Germinal center (tissue), 1 donor: ENCODE results near the gene TTLL8.
"Not testable (repeated sequence)": the region's sequence is repeated elsewhere in the genome, so short reads cannot be mapped to it uniquely, and the experiment has no call there.

Experiments used
- DNase-seq: peaks from one replicate; pipeline ENCODE4 v3.0.0; 2012; ENCODE audit warnings: mixed read lengths, low spot score

TTLL8 gene

DNA sequence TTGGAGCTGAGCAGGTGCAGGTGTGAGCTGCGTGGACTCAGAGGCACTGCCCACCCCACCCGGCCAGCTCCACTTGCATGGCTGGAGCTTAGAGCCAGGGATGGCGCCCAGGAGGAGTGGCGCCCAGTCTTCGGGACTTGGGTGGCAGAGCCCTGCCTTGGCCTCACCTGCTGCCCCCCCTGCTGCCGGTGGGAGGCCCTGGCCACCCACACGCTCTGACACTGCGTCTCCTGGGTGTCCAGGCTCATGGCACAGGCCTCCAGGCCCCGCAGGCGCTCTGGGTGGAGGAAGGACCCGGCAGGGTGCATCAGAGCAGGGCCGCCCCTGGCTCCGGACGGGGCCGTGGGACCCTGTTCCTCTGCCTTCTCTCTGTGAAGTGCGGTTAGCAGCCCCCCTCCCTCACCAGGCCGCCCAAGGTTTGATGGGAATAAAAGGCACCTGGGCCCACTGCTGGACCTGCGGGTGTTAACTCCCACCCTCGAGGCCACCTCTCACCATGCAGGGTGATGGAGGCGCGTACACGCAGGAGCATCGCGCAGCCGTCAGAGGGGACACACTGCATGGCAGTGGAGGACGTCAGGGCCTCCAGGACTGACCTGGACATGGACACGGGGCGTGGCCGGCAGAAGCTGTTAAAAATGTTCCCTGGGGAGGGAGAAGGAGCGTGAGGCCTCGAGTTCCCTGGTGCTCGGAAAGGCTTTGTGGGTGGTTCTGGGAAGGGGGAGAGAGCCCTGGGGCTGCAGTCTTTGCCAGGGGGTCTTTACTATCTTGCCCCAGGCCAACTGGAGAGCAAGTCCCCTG is 57.3 kb downstream of the TTLL8 start:
- no peak for DNase-seq

DNA sequence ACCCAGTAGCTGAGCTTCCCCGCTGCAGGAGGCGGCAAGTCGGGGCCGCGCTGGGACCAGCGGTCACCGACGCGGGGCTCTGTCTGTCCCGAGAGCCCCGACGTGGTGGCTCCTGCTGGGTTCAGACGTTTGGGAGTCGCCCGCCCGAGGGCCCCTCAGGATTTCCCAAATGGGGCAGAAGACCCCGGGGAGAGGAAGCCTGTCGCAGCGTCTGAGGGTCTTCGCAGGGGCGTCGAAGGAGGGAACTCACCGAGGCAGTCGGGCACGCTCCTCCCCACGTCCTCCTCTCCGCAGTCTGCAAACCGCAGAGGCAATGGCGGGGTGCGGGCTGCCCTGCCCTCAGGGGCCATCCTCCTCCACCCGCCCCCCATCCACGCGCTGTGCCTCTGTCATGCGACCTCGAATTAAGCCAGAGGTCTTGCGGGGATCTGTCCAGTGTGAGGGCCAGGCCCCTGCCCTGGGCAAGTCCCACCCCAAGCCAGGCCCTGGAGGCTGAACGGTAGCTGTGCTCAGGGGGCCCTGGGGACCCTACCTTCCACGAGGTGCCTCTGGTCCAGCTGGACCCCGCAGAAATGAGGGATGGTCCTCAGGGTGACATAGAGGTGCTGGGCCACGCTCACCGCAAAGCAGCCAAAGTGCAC is 58.0 kb downstream of the TTLL8 start:
- no peak for DNase-seq

DNA sequence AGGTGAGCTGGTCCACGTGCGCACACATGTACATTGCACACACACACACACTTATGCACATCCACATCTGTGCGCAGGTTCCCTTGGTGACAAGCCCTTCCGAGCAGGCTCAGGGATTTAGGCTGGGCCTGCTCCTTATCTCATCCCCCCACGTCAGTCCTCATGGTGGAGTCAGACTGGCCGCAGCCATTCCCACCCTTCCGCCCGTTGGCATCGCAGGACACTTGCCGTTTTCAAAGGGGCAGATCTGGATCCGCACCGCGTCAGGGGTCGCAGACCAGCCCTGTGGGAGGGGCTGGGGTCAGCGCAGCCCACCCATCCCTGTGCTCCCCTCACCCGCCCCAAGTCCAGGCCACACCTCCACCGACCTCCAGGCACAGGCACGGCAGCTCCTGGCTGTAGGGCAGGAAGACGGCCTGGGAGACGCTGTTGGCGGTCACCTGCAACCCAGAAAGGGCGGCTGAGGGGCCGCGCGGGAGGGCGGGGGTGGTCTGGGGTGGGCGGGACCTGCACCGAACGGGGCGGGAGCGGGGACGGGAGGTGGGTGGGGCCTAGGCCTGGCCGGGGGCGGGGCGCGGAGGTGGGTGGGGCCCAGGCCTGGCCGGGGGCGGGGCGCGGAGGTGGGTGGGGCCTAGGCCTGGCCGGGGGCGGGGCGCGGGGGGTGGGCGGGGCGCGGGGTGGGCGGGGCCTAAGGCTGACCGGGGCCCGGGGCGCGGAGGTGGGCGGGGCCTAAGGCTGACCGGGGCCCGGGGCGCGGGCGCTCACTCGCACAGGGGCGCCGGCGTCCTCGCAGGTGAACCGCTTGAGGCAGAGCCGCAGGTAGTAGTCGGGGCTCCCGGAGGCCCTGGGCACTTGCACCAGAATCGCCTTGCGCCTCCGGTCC is 58.8 kb downstream of the TTLL8 start:
- peak; percentile 50 for DNase-seq

DNA sequence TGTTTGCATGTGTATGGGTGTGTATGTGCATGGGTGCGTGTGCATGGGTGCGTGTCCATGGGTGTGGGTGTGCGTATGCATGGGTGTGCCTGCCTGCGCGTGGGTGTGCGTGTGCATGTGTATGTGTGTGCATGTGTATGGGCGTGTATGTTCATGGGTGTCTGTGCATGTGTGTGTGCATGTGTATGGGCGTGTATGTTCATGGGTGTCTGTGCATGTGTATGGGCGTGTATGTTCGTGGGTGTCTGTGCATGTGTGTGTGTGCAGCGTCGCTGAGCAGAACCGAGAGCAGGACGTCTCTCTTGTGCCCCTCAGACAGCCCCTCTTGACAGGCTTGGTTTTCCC is 59.4 kb downstream of the TTLL8 start:
- no peak for DNase-seq

DNA sequence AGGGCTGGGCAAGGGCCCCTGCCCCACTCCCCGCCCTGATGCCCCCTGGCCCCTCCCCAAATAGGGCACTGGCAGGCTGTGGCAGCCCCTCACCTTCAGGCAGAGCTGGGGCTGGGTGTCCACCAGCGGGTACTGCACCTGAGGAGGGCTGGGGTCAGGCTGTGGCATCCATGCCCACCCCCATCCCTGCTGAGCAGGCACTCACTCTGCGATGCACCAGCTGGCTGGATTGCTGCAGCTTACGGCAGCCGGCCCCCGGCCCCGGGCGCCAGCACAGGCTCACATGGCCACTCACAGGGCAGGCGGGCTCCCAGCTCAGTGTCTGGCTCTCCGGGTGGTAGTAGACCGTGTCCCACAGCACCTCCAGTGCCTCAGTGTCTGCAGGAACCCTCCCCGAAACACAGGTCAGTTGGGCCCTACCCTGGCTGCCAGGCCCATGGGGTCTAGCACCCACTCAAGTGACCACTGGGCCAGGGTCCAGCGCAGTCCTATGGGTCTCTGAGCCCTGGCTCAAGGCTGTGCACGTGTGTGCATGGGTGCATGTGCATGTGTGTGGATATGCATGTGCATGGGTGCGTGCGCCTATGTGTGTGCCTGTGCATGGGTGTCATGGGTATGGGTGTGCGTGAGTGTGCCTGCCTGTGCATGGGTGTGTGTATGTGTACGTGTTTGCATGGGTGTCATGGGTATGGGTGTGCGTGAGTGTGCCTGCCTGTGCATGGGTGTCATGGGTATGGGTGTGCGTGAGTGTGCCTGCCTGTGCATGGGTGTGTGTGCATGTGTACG is 60.0 kb downstream of the TTLL8 start:
- DNase-seq, result no peak

DNA sequence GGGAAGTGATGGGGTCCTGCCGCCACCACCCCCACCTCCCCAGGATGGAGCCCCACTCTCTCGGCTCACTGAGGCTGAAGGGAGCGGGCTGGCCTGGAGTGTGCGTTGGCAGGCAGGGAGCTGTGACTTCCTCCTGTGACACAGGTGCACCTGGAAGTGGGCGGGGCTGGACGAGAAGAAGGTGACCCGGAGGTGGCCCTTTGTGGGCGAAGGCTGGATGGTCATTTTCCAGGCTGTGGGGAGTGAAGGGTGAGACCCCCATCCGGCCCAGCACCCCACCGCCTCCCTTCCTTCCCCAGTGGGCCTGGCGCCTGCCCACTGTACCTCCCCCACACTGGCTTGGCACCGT is 60.9 kb downstream of the TTLL8 start:
- DNase-seq, result no peak

DNA sequence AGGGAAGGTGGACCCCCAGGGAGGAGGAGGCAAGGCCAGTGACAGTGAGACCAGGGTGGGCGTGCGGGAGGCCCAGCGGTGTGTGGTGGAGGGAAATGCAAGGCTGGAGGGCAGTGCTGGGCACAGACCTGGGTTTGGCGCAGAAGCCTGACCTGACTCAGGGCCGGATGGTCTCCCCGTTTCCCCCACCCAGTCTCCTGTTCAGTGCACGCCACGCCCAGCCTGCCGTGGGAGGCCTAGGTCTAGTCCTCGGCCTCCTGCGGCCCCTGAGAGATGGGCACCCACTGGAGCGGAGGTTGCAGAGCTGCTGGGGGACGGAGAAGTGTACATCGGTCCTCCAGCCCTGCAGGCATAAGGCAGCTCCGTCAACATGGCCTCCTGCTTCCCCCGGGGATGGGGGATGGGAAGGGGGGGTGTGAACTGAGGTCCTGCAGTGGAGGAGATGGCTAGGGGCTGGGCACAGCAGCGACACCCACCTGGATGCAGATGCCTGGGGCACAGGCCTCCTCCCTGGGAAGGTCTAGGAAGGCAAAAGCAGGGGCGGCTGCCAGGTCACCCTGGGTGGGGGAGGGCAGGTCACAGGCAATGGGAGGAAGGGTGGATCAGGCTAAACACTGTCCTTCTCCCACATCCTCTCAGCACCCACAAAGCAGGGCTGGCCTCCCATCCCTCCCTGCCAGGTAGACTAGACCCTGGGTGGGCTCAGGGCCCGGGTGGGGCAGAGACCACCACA is 61.4 kb downstream of the TTLL8 start:
- no peak for DNase-seq

DNA sequence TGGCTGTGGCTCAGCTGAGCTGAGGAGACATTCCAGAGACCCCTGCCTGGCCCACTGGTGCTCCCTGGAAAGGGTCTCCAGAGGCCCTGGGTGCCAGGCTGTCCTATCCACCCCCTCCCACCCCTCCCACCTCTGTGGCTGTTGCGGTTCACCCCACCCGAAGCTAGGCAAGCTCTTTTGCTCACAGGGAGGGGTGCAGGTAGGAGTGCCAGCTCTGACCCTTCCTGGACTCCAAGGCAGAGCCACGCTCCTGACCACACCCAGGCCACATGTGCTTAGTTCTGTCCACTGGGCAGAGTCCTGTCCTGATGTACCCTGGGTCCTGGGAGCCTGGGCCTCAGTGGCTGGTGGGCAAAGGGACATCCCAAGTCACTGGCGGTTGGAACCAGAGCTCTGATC is 62.0 kb downstream of the TTLL8 start:
- no peak for DNase-seq

DNA sequence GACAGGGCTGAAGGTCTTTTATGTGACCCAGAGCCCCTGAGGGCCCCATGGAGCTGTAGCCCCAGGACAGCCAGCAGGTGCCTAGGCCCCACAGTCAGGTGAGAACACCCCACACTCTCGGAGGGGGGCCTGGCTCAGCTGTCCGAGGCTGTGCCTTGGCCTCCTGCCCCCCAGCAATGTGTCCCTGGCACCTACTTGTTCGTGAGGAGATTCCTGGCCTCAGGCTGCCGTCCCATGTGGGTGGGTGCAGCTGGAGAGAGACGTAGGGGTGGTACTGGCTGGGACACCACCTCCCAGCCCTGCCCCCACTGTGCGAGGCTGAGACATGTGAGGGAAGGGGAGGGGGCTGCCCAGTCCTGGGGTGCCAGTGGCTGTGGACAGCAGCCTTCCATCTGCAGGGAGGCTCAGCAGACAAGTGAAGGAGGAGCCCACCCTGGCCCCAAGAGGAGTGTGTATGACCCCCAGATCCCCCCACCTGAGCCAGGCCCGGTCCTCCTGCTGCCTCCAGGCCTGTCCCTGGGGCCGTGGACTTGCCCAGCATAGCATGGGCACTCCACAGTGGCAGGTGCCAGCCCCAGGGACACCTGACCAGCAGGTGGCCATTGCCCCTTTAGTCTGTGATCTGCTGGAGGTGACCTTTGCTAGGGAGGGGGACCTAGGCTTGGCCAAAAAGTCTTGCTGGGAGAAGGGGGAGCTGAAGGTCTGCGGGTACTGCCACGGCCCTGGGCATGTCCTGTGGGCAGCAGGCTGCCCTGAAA is 62.6 kb downstream of the TTLL8 start:
- no peak for DNase-seq

DNA sequence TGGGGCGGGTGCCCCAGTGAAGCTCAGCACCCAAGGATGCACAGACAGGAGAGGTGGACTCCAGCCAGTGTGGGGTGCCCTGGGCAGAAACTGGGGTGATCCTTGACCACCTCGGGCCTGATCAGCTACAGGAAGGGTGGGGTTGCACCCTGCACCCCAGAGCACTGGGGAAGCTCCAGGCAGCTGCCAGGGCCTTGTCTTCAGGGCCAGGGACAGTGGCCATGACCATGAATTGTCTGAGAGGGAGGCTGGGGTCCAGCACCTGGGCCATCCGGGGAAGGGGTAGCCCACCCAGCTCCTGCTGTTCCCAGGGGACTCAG is 63.1 kb downstream of the TTLL8 start:
- no peak for DNase-seq

DNA sequence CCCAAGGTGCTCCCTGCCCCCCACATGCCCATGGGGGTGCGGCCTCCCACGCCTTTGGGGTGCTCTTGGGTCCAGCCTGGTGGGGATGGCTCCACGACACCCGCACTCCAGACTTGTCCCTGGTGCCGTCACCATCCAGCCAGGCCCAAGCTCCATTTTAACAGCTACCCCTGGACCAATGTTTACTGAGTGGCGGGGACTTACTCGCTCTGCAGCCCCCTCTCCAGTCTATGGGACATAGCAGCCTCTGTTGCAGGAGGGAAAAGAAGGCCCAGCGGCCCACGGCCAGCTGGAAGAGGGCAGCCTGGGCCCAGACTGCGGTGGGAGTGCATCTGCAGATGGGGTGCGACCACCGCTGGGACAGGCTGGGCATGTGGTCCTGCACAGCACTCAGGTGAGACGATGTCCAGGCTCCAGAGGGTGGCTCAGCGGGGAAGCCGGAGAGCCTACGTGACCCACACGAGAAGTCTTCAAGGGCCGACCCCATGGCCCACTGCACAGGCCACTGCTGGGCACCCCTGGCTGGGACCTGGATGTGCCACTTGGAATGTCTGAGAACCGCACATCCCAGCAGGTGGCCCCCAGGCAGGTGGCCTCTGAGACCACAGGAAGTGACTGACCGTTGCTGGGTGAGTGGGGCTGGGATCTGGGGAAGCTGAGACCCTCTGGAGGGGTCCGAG is 63.6 kb downstream of the TTLL8 start:
- DNase-seq, result no peak

DNA sequence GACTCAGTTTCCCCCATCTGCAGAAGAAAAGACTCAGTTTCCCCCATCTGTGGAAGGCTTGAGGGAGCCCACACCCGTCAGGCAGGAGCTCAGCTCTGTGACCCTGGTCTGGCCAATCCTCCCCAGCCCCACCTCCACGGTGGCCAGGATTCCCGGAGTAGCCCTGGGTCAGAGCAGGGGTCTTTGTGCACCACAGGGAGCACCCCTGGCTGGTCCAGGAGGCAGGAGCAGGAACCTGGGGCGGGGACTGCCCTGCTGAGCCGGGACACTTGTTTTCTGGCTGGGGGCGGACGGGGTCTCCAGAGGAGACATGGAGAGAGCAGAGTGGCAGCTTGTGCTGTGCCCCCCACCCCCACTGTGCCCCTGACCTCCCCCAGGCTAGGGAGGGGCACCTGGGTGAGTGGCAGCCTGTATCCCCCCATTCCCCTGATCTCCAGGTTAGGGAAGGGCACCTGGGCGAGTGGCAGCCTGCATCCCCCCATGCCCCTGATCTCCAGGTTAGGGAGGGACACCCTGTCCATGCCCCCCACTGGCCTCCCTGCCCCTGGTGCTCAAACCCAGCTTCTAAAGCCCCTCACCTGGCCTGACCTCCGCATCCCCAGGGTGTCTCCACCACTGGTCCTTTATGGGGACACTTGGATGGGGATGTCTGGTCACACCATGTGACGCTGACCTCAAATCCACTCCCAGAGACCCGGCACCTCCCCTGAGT is 64.3 kb downstream of the TTLL8 start:
- DNase-seq, result no peak

DNA sequence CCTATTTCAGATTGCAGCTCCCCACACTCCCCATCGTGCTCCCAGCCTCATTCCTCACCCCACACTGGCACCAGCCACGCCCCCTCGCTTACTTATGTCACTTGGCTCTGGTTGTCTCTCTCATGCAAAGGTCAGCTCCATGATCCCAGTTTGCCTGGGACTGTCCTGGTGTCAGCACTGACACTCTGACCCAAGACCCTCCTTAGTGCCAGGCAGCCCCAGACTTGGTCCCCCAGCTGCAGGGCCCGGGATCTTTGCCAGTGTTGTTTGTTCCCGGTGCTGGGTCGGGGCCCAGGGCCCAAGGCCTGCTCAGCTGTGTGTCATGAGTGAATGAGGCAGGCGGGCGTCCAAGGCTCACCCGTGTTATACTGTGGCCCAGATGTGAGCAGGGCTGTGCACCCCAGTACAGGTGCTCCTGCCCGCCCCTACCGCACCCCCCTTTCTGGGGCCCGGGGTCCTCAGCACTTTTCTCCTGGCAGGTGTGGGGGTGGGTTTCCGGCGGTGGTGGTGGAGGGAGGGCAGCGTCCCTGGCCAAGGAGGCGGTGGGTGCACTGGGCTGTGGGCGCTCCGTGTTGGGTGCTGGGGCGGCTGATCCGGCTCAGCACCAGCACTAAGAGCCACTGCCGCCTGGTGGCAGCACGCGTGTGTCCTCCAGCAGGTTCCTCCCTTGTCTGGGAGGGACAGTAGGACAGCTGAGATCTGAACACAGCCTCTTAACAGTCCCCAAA is 65.0 kb downstream of the TTLL8 start:
- DNase-seq, result peak; percentile 74

DNA sequence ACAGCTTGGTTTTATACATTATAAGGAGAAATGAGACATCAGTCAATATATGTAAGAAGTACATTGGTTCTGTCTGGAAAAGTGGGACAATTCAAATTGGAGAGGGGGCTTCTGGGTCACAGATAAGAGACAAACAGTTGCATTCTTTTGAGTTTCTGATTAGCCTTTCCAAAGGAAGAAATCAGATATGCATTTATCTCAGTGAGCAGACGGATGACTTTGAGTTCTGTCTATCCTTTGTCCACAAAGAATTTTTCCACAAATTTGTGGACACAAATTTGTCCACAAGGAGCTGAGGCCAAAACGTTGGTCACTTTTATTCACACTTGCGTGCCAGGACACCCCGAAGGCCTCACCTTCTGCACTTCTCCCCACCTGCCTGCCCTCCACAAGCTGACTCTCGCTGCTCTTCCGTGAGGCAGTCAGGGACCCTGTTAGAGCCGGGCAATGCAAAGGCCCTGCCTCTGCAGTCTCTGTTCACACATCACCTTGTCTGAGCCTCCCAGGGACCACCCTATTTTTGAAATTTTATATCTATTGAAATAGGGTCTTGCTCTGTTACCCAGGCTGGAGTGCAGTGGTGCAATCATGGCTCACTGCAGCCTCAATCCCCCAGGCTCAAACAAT is 66.1 kb downstream of the TTLL8 start:
- no peak for DNase-seq

DNA sequence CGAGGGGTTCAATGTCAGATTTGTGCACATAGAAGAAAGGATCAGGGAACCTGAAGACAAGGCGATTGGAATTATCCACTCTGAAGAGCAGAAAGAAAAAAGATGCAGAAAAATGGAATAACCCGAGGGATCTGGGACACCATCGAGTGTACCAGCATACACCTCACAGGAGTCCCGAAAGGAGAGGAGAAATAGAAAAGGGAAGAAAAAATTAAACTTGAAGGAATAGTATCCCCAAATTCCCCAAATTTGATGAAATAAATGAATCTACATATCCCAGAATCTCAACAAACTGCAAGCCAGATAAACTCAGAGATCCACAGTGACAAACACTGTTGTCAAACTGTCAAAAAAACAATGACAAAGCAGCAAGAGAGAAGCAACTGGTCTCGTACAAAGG is 66.9 kb downstream of the TTLL8 start:
- DNase-seq, result no peak

DNA sequence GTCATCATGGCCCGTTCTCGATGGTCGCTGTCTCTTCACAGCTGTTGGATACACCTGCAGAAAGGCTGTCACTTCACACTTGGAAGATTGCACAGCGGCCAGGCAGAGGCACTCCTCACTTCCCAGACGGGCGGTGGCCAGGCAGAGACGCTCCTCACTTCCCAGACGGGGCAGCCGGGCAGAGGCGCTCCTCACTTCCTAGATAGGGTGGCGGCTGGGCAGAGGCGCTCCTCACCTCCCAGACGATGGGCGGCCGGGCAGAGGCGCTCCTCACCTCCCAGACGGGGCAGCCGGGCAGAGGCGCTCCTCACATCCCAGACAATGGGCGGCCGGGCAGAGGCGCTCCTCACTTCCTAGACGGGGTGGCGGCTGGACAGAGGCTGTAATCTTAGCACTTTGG is 68.3 kb downstream of the TTLL8 start:
- not testable (repeated sequence) for DNase-seq

DNA sequence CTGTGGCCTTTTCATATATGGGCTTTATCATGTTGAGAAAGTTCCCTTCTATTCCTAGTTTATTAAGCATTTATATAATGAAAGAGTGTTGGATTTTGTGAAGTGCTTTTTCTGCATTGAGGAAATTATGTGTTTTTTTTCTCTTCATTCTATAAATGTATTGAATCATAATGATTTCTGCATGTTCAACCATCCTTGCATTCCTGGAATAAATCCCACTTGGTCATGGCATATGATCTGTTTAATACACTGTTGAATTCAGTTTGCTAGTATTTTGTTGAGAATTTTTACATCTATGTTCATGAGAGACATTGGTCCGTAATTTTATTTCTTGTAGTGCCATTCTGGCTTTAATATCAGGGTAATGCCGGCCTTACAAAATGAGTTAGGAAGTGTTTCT is 71.8 kb downstream of the TTLL8 start:
- DNase-seq, result no peak
